ENCODE measurements around the gene VGLL2. TPM values are rescaled to one million over a fixed set of nuclear protein-coding genes. Genes with fewer than 3 reads are reported as not detected.
"Not testable (repeated sequence)": the region's sequence is repeated elsewhere in the genome, so short reads cannot be mapped to it uniquely, and the experiment has no call there.

Gene VGLL2, protein sequence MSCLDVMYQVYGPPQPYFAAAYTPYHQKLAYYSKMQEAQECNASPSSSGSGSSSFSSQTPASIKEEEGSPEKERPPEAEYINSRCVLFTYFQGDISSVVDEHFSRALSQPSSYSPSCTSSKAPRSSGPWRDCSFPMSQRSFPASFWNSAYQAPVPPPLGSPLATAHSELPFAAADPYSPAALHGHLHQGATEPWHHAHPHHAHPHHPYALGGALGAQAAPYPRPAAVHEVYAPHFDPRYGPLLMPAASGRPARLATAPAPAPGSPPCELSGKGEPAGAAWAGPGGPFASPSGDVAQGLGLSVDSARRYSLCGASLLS
- total RNA-seq = not detected

DNA sequence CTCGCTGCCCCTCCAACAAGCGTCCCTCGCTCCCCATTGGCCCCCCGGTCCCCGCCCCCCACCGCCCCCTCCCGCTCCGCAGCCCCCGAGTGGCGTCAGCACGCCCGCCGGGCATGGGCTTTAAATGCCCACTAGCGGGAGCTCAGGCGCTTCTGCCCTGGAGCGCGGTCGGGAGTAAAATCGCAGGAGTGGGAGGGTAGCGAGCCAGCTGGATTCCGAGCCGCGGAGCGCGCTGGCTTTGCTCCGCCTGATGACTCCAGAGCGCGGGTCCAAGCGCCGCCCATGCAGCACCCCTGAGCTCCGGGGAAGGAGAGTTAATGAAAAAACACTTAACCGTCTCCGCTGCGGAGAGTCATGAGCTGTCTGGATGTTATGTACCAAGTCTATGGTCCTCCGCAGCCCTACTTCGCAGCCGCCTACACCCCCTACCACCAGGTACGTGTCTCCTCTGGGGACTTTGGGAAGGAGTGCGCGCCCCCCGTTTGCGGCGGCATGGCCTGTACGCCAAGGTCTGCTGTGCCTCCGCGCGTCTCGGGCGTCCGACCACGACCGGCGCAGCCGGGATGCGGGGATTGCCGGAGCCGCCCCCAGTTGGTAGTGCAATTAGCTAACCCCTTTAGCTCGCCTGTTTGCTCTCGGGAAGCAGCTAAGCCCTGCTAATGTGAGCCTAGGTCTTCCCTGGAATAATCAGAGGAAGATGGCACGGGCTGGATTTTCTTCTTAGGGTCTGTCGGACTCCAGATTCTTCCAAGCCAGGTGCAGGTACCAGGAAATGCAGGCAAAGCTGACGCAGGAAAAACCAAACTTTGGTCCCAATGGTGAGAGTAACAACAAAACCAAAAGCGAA, at the start of gene VGLL2:
Gene VGLL2 (plus strand): TSS at position 149 of the 847 bp plus-strand sequence. CDS start 206 bp downstream, at position 355.
- ChIA-PET CTCF (no interaction called here), POLR2A (no interaction called here)

DNA sequence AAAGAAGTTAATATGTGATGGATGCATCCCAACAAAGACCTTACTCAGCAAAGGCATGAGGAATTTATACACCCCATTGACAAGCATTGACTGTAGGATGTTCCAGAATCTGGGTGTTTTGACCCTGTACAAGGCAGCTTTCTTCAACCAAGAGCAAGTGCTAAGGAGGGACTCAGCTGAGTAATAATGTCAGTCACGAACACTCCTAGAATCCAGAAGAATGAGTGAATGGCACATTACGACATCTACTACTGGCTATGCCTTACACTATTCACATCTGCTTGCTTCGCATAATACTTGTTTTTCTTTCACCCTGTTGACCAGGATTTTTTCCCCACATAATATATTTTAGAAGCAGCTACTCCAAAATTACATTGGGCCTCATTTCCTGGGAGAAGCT, 42.5 kb upstream of the VGLL2 start:
- ChIA-PET CTCF (no interaction called here), POLR2A (no interaction called here)

DNA sequence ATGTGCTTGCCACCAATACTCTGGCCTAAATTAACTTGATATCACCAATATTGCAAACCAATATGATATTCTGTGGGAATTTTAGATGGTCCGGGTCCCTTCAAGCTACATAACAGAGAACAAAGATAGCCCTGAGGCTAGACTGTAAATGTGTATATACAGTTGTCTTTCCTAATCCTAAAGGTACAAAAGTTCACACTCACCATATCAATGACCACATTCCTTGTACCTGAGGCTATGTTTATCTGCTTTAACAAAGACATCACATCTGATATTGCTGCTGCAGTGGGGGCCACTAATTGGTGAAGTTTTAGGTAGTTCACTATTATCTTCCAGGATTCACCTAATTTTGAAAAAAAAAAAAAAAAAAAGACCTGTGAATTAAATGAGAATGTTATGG, 38.6 kb upstream of the VGLL2 start:
- POLR2A ChIA-PET = no interaction called here
- CTCF ChIA-PET = no interaction called here

DNA sequence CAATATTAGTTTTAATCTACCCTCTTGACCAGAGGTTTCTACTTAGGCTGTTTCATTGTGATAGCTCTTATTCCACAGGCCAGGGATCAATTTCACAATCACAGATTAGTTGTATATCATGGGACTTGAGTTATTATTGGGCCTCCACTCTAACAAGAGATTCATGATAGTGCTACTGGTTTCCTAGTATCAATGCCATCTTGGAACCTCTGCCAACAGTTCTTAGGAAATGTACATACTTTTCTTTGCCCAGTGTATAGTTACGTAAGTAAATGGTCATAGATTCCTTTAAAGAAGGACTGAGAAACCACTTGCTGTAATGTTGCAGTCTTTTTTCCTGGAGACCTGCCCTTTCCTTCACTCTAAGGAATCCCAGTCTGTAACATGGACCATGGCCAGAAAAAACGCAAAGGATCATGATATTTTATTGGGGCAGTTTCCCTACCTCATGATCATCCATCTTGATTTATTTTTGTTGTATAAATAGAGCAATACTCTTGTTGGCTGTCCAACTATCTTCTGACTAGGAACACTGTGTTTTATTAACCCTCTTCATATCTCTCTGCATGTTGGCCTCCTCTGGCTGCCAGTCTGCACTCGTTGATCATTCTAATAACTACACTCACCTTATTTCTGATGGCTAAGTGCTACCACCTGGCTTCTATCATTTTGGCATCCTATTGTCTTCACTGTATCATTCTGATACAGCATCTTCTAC, 38.0 kb upstream of the VGLL2 start:
- ChIA-PET POLR2A (no interaction called here), CTCF (no interaction called here)

DNA sequence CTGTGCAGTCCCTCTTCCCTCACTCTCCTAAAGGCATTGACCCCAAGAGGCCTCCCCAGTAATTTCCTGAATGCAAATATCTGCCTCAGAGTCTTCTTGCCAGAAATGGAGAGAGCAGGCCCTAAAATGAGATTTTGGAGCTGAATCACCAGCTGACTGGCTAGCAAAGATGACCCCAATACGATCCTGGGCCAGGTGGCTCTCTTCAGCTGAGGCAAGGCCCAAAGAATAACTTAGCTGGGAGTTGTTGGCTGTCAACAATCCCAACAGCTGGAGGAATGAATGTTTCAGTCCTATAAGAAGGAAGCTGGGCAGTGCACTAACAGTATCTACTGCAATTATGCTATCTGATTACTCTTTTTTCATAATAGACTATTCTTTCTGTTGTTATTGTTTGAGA, 37.2 kb upstream of the VGLL2 start:
- ChIA-PET POLR2A (no interaction called here), CTCF (no interaction called here)

DNA sequence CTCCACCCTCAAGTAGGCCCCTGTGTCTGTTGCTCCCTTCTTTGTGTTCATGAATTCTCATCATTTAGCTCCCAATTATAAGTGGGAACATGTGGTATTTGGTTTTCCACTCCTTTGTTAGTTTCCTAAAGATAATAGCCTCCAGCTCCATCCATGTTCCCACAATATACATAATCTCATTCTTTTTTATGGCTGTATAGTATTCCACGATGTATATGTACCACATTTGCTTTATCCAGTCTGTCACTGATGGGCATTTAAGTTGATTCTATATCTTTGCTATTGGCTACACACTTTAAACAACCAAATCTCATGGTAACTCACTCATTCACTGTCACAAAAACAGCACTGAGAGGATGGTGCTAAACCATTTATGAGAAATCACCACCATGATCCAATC, 35.5 kb upstream of the VGLL2 start:
- CTCF ChIA-PET = no interaction called here
- POLR2A ChIA-PET = no interaction called here

DNA sequence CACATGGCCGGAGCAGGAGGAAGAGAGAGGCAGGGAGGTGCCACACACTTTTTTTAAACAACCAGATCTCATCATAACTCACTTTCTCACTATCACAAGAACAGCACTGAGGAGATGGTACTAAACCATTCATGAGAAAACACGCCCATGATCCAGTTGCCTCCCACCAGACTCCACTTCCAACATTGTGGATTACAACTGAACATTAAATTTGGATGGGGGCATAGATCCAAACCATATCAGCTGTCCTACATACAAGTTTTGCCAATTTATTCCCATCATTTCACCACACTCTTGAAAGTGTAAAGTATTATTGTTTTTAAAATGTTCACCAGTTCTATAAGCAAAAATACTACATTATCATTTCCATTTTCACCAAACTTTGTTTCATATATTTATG, 33.9 kb upstream of the VGLL2 start:
- ChIA-PET POLR2A (no interaction called here), CTCF (no interaction called here)

DNA sequence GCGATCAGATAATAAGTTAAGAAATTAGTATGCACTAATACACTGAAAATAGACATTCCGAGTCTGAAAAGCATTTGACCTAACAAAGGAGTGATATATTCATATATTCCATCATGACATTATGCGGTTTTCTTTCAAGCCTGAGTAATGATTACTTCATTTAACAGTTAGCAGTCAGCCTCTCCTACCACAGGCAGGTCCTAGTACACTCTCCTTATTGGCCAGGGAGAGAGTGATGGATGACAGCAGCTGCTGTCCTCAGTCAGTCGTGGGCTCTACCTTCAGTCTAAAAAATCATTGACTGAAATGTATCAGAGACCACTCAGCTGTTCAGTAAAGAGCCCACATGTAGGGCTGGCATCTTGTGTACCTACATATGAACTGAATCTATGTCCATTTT, 33.2 kb upstream of the VGLL2 start:
- ChIA-PET CTCF (no interaction called here), POLR2A (no interaction called here)

DNA sequence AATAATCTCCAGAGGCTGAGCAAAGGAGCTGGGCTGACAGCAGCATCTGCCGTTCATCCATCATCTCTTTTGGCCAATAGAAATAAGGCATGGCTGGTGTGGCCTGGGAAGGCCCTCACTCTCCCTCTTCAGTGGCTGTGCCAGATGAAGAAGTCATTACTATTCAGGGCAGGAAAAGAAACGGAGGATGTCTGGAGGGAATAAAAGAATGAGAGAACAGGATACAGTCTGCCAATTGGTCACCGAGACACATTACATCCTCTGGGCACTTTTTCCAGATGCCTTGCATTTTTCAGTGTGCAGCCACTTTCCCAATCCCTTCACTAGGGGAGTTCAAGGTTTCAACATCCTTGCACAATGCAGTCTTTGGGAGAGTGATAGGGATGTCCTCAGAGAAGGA, 32.2 kb upstream of the VGLL2 start:
- POLR2A ChIA-PET = no interaction called here

DNA sequence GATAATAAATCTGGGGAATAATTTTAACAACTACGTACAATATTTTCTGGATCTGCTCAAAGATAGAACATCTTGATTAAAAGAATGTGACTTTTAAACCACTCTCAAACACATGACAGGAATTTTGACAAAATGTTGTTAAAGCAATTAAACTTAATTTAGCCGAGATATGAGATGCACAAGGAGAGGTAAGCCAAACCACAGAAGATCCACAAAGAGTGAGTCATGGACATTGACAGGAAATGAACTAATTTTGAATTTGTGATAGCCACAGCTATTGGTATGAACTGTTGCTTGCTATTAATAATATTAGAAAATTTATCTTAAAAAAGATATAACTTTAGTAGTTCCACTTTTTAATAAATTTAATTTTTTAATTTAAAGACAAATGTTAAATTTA, 27.8 kb upstream of the VGLL2 start:
- ChIA-PET CTCF (no interaction called here), POLR2A (no interaction called here)

More for the DNA sequence above, 32.2 kb upstream of the VGLL2 start:
- CTCF ChIA-PET = no interaction called here

DNA sequence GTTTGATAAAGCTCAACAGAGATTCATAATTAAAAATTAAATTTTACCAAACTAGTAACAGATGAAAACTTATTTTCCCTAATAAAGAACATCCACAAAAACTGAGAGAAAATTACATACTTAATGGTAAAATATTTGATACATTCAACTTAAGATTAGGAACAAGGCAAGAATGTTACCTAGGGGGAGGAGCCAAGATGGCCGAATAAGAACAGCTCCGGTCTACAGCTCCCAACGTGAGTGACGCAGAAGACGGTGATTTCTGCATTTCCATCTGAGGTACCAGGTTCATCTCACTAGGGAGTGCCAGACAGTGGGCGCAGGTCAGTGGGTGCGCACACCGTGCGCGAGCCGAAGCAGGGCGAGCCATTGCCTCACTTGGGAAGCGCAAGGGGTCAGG, 20.8 kb upstream of the VGLL2 start:
- POLR2A ChIA-PET, CTCF ChIA-PET: not testable (repeated sequence)

DNA sequence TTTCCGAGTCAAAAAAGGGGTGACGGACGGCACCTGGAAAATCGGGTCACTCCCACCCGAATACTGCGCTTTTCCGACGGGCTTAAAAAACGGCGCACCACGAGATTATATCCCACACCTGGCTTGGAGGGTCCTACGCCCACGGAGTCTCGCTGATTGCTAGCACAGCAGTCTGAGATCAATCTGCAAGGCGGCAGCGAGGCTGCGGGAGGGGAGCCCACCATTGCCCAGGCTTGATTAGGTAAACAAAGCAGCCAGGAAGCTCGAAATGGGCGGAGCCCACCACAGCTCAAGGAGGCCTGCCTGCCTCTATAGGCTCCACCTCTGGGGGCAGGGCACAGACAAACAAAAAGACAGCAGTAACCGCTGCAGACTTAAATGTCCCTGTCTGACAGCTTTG, 20.4 kb upstream of the VGLL2 start:
- CTCF ChIA-PET, POLR2A ChIA-PET: not testable (repeated sequence)

DNA sequence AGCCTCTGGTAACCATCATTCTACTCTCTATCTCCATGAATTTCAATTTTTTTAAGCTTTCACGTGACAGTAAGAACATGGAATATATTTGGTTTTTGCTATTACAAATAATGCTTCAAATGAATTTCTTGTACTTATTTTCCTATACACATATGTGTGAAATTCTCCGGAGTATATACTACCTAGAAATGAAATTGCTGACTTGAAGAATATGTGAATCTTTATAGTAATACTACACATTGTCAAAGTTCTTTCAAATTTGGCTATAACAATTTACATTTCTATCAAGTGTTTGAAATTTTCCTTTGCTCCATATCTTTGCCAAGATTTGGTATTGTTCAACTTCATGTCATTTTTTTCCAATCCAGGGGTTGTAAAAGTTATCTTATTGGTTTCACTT, 11.6 kb upstream of the VGLL2 start:
- ChIA-PET CTCF (no interaction called here), POLR2A (no interaction called here)

DNA sequence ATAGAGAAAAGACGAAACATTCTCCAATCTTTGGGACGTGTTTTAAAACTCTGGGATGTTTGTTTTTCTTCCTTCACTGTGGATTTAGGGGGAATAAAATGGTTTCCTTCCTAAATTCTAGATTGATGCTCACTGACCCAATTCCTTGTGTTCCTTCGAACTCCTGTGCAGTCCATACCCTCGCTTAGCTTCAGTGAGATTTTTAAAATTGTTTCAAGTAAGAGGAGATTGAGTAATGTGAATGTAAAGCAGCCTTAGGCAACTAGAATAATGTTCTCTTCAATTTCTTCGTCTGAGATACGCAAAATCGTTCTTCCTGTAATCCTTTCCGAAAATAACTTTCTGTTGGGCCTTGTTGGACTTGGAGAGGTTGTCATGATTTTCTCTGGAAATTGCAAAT, 2.6 kb upstream of the VGLL2 start:
- ChIA-PET POLR2A (no interaction called here), CTCF (no interaction called here)

DNA sequence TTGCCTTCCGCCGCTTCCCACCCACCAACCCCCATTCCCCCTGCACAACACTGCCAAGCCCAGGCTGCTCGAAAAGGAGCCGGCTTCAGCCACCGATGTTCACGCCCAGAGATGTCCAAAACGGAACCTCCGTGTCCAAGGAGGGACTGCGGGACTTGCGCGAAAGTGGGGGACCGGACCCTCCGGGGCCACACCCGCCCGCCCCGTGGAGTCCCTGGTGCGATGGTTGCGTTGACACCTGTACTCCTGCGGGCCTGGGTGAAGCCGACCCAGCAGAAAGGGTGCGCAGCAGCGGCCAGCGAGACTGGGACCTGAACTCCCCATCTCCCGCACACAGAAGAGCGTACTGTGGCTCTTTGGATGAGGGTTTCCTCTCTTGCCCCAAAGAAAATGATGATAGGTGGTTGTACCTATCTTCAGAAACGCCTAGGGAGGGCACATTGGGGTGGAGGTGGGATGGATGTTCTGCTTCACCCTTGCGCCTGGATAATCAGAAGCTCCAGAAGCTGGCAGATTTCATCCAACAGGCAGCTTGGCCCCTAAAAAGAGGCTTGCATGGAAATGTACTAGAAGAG, 1.9 kb upstream of the VGLL2 start:
- CTCF ChIA-PET = no interaction called here
- POLR2A ChIA-PET = no interaction called here

DNA sequence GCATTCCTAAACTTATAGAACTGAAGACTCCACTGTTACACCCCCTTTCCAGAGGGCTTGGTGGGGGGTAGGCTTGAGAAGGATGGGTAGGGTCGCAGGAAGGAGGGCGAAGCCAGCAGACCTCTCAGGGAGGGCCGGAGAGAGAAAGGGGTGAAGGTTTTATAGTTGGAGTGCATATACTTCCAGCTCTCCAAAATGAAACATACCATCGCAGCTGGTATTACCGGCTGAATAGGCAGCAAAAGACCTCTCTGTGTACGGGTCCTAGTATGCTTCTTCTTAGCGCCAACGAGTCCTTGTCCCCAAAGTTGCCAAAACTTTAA, 1.0 kb upstream of the VGLL2 start:
- ChIA-PET POLR2A (no interaction called here), CTCF (no interaction called here)

DNA sequence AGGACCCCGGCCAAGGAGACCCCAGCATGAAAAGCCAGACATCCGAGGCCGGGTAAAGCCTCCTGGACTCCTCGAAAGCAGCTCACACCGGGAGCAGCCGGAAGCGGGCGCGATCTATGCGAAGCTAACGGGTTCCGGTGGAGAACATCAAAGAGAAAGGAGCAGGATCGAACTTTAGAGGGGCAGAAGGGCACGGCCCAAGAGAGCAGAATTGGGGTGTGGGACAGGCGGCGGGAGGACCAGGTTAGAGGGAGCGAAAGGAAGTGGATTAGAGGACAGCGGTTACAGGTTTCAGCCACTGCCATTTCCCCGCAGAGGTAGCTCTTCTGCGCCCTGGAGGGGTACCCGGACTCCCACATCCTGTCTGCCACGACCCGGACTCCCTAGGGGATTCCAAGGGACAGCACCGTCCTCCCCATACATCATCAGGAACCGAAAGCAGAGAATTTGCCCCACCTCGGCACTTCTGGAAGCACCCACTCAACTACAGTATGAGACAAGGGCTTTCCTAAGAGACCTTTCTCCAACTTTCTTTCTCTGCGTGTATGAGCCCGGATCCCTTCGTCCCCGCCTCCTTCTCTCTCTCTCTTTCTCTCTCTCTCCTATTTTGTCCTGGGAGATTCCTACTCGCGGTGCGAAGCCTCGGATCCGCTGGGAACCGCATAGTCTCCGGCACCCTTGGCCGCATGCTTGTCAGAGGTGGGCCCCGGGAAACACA, 507 bp upstream of the VGLL2 start:
- ChIA-PET POLR2A (no interaction called here), CTCF (no interaction called here)

DNA sequence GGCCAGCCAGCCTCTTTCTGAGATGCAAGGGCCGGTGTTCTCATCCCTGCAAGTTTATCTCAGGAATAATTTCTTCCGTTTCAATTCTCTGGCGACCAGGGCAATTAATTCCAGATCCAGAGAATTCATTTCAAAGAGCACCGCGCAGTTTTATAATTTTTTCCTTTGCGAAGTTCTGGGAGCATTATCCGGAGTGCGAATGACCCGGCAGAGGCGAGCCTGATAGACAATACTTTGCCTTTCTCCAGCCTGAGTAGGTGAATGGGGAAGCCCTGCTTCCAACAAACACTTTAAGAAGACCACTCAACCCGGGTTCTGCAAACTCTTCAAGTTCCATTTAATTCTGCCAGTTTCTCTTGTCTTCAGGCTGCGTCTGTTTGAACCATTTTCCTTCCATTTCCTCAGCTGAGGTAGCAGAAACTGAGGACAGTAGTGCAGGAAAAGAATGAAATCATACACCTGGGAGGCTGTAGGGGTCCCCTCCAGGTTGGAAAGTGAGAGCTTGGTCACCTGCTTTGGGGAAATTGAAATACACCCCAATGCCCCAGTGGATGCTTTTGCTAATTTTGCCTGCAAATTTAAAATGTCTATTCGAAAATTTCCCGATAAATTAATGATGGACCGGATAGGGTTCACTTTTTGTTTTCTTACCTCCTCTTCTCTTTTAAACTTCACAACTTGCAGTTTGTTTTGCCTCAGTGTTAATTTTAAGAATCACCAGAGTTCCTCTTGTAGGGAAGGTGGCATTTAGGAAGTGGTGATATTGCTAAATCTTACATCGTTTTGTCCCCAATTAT, 1.1 kb downstream of the VGLL2 start:
- ChIA-PET POLR2A (no interaction called here), CTCF (no interaction called here)

DNA sequence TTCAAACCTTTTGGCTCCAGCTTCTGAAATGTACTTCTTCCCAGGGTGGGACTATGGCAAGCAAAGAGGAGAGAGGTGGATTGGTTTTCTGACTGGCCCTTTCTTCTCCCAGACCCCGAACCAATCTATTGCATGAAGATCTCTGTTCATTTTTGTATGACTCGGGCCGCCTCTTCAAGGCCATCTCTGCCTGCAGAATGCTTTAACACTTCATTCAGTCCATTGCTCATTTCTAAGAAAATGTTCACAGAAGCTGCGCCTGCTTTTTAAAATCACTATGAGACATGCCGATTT, 1.6 kb downstream of the VGLL2 start:
- CTCF ChIA-PET = no interaction called here

More for the DNA sequence above, 1.6 kb downstream of the VGLL2 start:
- POLR2A ChIA-PET = no interaction called here

Measured in activated CD8-positive, alpha-beta memory T cell treated with anti-CD3 and anti-CD28 coated beads for 36 hours (primary cell).